ENCODE data around the gene ATP1A1.

The ATP1A1 gene

DNA sequence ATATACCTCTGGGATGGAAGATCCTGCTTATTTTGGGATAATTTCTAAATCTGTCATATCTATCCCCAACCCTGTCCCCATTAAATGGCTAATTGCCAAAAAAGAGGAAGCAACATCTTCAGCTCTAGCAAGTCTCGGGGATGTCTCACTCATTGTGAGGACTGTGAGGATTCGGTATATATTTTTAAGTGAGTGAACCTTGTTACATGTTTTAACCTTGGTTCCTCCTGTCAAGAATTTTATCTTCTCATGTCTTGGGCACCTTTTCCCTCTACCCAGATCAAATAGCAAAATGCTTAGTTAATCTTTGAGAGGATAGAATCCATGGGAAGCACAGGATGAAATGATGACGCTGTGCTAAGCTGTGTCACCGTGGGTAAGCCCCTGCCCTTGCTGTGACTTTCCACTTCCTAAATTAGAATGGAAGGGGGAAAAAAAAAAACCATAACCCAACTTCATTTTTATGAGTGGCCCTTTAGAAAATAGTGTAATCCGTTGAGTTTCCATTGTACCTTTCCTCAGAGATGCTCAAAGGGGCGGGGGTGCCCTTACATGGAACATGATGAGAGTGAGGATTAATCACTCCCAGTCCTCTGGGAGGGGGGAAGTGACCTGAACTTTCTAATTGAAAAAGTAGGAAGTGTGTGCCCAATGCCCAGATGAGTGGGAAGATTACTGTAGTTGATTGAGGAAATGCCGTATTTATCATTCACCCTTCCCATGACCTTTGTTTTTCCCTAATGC is 7.6 kb downstream of the ATP1A1 start:
- Histone ChIP-seq H4K20me1 (ENCODE audit: low read depth, low read length) (peaks cover 34% of the 10 kb centered on the region), H3K9ac (ENCODE audit: low read length) (no peak overlapping the region), H3K27me3 (ENCODE audit: low read length) (no peaks in the 10 kb centered on the region)

GRCh38 chr1:116382321-116382720 is 9.3 kb downstream of the ATP1A1 start:
- Histone ChIP-seq H3K4me3 (ENCODE audit: insufficient read depth, low read length, poor library complexity, severe bottlenecking) (no peak overlapping the region), H3K79me2 (ENCODE audit: insufficient read depth, low read length) (peaks cover 62% of the 10 kb centered on the region), H3F3A (ENCODE audit: insufficient read depth) (no peaks in the 10 kb centered on the region), H4K20me1 (ENCODE audit: low read depth, low read length) (peaks cover 17% of the 10 kb centered on the region), H3K9ac (ENCODE audit: low read length) (no peak overlapping the region), H3K9me3 (ENCODE audit: insufficient read depth, low read length) (no peaks in the 10 kb centered on the region), H3K27ac (ENCODE audit: low read depth, low read length) (no peak overlapping the region), H3K4me2 (ENCODE audit: low read depth, low read length, poor library complexity, severe bottlenecking) (no peak overlapping the region), H2AFZ (ENCODE audit: low read depth, low read length, severe bottlenecking) (no peak overlapping the region), H3K27me3 (ENCODE audit: low read length) (no peaks in the 10 kb centered on the region), H3K9me2 (replicated peaks; ENCODE audit: insufficient read depth, low read length) (no peaks in the 10 kb centered on the region), H3K36me3 (ENCODE audit: low read length) (peaks cover 9% of the 10 kb centered on the region; the same call in 1 of the 2 replicates)
- TF ChIP-seq, protein P1, sequence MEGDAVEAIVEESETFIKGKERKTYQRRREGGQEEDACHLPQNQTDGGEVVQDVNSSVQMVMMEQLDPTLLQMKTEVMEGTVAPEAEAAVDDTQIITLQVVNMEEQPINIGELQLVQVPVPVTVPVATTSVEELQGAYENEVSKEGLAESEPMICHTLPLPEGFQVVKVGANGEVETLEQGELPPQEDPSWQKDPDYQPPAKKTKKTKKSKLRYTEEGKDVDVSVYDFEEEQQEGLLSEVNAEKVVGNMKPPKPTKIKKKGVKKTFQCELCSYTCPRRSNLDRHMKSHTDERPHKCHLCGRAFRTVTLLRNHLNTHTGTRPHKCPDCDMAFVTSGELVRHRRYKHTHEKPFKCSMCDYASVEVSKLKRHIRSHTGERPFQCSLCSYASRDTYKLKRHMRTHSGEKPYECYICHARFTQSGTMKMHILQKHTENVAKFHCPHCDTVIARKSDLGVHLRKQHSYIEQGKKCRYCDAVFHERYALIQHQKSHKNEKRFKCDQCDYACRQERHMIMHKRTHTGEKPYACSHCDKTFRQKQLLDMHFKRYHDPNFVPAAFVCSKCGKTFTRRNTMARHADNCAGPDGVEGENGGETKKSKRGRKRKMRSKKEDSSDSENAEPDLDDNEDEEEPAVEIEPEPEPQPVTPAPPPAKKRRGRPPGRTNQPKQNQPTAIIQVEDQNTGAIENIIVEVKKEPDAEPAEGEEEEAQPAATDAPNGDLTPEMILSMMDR (IDR thresholded peaks at IDR 0.05; ENCODE audit: insufficient read depth, low read length, poor library complexity, severe bottlenecking) = no peak
- TF ChIP-seq EZH2phosphoT487 (conservative IDR thresholded peaks at IDR 0.05; ENCODE audit: low read length) = no peak

More for the DNA sequence above, 7.6 kb downstream of the ATP1A1 start:
- Histone ChIP-seq H3K27ac (ENCODE audit: low read depth, low read length) (no peak overlapping the region), H3K4me3 (ENCODE audit: insufficient read depth, low read length, poor library complexity, severe bottlenecking) (no peak overlapping the region), H3K9me3 (ENCODE audit: insufficient read depth, low read length) (no peaks in the 10 kb centered on the region), H2AFZ (ENCODE audit: low read depth, low read length, severe bottlenecking) (no peak overlapping the region), H3K4me2 (ENCODE audit: low read depth, low read length, poor library complexity, severe bottlenecking) (no peak overlapping the region), H3F3A (ENCODE audit: insufficient read depth) (no peaks in the 10 kb centered on the region), H3K9me2 (replicated peaks; ENCODE audit: insufficient read depth, low read length) (no peaks in the 10 kb centered on the region), H3K79me2 (ENCODE audit: insufficient read depth, low read length) (peaks cover 79% of the 10 kb centered on the region), H3K36me3 (ENCODE audit: low read length) (peaks cover 6% of the 10 kb centered on the region; the same call in 1 of the 2 replicates)
- TF ChIP-seq, protein P1 (IDR thresholded peaks at IDR 0.05; ENCODE audit: insufficient read depth, low read length, poor library complexity, severe bottlenecking) = no peak
- TF ChIP-seq EZH2phosphoT487 (conservative IDR thresholded peaks at IDR 0.05; ENCODE audit: low read length) = no peak

DNA sequence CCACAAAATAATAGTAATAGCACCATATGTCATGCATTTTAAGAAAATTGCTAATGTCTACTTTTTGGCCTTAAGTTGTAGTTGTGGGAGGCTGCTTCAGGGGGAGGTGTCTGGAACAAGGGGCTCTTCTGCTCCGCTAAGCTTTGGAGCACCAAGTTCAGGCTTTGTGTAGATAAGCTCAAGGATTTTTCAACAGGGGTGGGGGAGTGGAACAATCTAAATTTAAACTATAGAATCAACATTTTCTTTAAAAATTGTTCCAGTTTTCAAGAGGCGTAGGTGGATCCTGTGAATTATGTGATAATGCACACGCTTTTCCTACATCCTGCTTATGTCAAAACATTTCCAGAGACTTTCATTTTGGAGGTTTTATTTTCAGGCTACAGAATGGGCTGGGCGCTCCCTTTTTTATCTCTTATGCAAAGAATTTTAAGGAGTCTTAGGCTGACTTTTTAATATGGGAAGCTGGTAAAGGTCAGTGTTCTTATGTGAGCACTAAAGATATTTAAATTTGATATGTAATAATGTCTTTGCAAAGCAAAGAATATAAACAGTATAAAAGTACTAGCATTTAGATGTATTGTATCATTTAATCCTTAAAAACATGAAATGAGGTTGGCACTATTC is 9.9 kb downstream of the ATP1A1 start:
- TF ChIP-seq, protein P1 (IDR thresholded peaks at IDR 0.05; ENCODE audit: insufficient read depth, low read length, poor library complexity, severe bottlenecking) = no peak
- TF ChIP-seq EZH2phosphoT487 (conservative IDR thresholded peaks at IDR 0.05; ENCODE audit: low read length) = no peak
- Histone ChIP-seq H3F3A (ENCODE audit: insufficient read depth) (no peaks in the 10 kb centered on the region), H3K36me3 (ENCODE audit: low read length) (peaks cover 14% of the 10 kb centered on the region; the same call in 1 of the 2 replicates), H3K27me3 (ENCODE audit: low read length) (no peaks in the 10 kb centered on the region), H3K79me2 (ENCODE audit: insufficient read depth, low read length) (peaks cover 59% of the 10 kb centered on the region), H3K4me3 (ENCODE audit: insufficient read depth, low read length, poor library complexity, severe bottlenecking) (no peak overlapping the region), H3K9me3 (ENCODE audit: insufficient read depth, low read length) (no peaks in the 10 kb centered on the region), H2AFZ (ENCODE audit: low read depth, low read length, severe bottlenecking) (no peak overlapping the region), H3K27ac (ENCODE audit: low read depth, low read length) (no peak overlapping the region), H3K9ac (ENCODE audit: low read length) (no peak overlapping the region), H3K4me2 (ENCODE audit: low read depth, low read length, poor library complexity, severe bottlenecking) (no peak overlapping the region), H3K9me2 (replicated peaks; ENCODE audit: insufficient read depth, low read length) (no peaks in the 10 kb centered on the region), H4K20me1 (ENCODE audit: low read depth, low read length) (peaks cover 16% of the 10 kb centered on the region)
